HepG2 (cell line): ENCODE data around the gene STRN3. TPM values are rescaled to one million over a fixed set of nuclear protein-coding genes. Genes with fewer than 3 reads are reported as not detected.

ENCODE experiments used
- ATF4 ChIP-seq, 2 experiments: fragments of 450-650 bp in 1 of 2; sonication (generic) in 1 of 2; formaldehyde crosslinking; IDR thresholded peaks; 2 replicates each; pipeline versions ENCODE4 v1.5.0 to v1.8.0; 2020 to 2022; ENCODE audit warnings: mild to moderate bottlenecking in 1 of 2, missing genetic modification reagents in 1 of 2
- E2F2 ChIP-seq: sonication (generic); formaldehyde crosslinking; IDR thresholded peaks from 2 replicates; pipeline ENCODE4 v1.4.0; 2020; ENCODE audit warnings: missing genetic modification reagents, borderline replicate concordance
- HIVEP1 ChIP-seq: sonication (generic); formaldehyde crosslinking; IDR thresholded peaks from 2 replicates; pipeline ENCODE4 v1.4.0; 2020; ENCODE audit warnings: mild to moderate bottlenecking, missing genetic modification reagents
- HNRNPH1 ChIP-seq: fragments of 200-400 bp; formaldehyde crosslinking; optimal IDR thresholded peaks from 2 replicates; pipeline ENCODE3; 2017; ENCODE audit warnings: mild to moderate bottlenecking, low read depth, low read length
- KLF6 ChIP-seq: IDR thresholded peaks from 2 replicates; pipeline ENCODE4 v1.8.0; 2016; ENCODE audit warnings: missing biosample characterization, missing genetic modification reagents
- MLXIP ChIP-seq: sonication (generic); formaldehyde crosslinking; IDR thresholded peaks from 2 replicates; pipeline ENCODE4 v1.9.0; 2021; ENCODE audit warnings: missing genetic modification reagents, borderline replicate concordance
- REST ChIP-seq, 2 experiments: IDR thresholded peaks; 2 replicates each; pipeline ENCODE4 v1.6.1; 2011 to 2012; ENCODE audit warnings: low read length in 2 of 2, borderline replicate concordance in 1 of 2, low read depth in 1 of 2, mild to moderate bottlenecking in 1 of 2, moderate library complexity in 1 of 2
- STAG1 ChIP-seq: sonication (generic); formaldehyde crosslinking; IDR thresholded peaks from 2 replicates; pipeline ENCODE4 v1.4.0; 2020; ENCODE audit warnings: missing genetic modification reagents
- ZBTB7B ChIP-seq: sonication (generic); formaldehyde crosslinking; IDR thresholded peaks from 2 replicates; pipeline ENCODE4 v1.4.0; 2020; ENCODE audit warnings: missing genetic modification reagents
- ZFYVE20 ChIP-seq: sonication (generic); formaldehyde crosslinking; IDR thresholded peaks from 2 replicates; pipeline ENCODE4 v1.8.0; 2023; ENCODE audit warnings: low read depth, mild to moderate bottlenecking, moderate library complexity, missing genetic modification reagents, borderline replicate concordance
- ZNF451 ChIP-seq: sonication (generic); formaldehyde crosslinking; IDR thresholded peaks from 2 replicates; pipeline ENCODE4 v1.5.0; 2020; ENCODE audit warnings: mild to moderate bottlenecking, missing genetic modification reagents
- ZNF510 ChIP-seq: sonication (generic); formaldehyde crosslinking; IDR thresholded peaks from 2 replicates; pipeline ENCODE4 v1.4.0; 2020; ENCODE audit warnings: low read depth, mild to moderate bottlenecking, missing genetic modification reagents
- ZNF556 ChIP-seq: sonication (generic); formaldehyde crosslinking; IDR thresholded peaks from 2 replicates; pipeline ENCODE4 v1.4.0; 2020; ENCODE audit warnings: mild to moderate bottlenecking, missing genetic modification reagents, borderline replicate concordance
- ZNF678 ChIP-seq: sonication (generic); formaldehyde crosslinking; IDR thresholded peaks from 2 replicates; pipeline ENCODE4 v1.4.0; 2020; ENCODE audit warnings: mild to moderate bottlenecking, missing genetic modification reagents
- ZNF768 ChIP-seq: sonication (generic); formaldehyde crosslinking; IDR thresholded peaks from 2 replicates; pipeline ENCODE4 v1.4.0; 2020; ENCODE audit warnings: missing genetic modification reagents
- ZNF780A ChIP-seq: sonication (generic); formaldehyde crosslinking; IDR thresholded peaks from 2 replicates; pipeline ENCODE4 v1.8.0; 2022; ENCODE audit warnings: mild to moderate bottlenecking, missing genetic modification reagents, moderate library complexity
- ZNF878 ChIP-seq: sonication (generic); formaldehyde crosslinking; IDR thresholded peaks from 2 replicates; pipeline ENCODE4 v1.8.1; 2023; ENCODE audit warnings: mild to moderate bottlenecking, missing genetic modification reagents, moderate library complexity
- polyA plus RNA-seq, 8 experiments: library from polyadenylated mRNA; depleted of rRNA in 3 of 8; stranded (reverse) in 7 of 8; unstranded in 1 of 8; fragments of >200 nt; fragmentation: Illumina TruSeq in 4 of 8; extraction: Trizol in 4 of 8; gene quantifications; 2 replicates each; pipeline versions ENCODE4 v1.2.1 to v1.2.3, GENCODE V29; 2011 to 2016; ENCODE audit warnings: low read depth in 4 of 8, missing spikeins in 1 of 8, mixed read lengths in 1 of 8; ENCODE audit not compliant: insufficient read depth in 1 of 8
- total RNA-seq, 5 experiments: library from RNA; depleted of rRNA; stranded (reverse); fragments of >200 nt; fragmentation: Illumina TruSeq; extraction: Trizol; gene quantifications; 2 replicates each; pipeline ENCODE4 v1.2.3, GENCODE V29; 2016; ENCODE audit warnings: low read depth in 1 of 5
- TF ChIP-seq, protein P1 (sequence below): sonication (generic); formaldehyde crosslinking; IDR thresholded peaks from 2 replicates; pipeline ENCODE4 v1.5.1; 2020; ENCODE audit warnings: mild to moderate bottlenecking, moderate library complexity, missing genetic modification reagents
- TF ChIP-seq, protein P2 (sequence below): sonication (generic); formaldehyde crosslinking; IDR thresholded peaks from 2 replicates; pipeline ENCODE4 v1.4.0; 2020; ENCODE audit warnings: mild to moderate bottlenecking, missing genetic modification reagents

STRN3 gene
- total and polyA plus RNA-seq, 2 of the 13 experiments (the other 11 are each of a cell fraction or from before 2014, with no cell fraction given) = 49.4 to 123 TPM

GRCh38 chr14:31026077-31026449, at the start of gene STRN3 (continued):
- TF ChIP-seq ZNF768 (peak; percentile 4), ZFYVE20 (0 out of 2 replicates have a peak, but pooled peaks have one; percentile 15), REST (IDR thresholded peaks at IDR 0.05; ENCODE audit: borderline replicate concordance in 1 of 2, low read depth in 1 of 2, low read length in 2 of 2) (peak in 1 of 2 experiments; percentile 73; a peak in 1 of 4 replicates), ZNF556 (CRISPR knock-in tag) (no peak), ZNF451 (CRISPR knock-in tag) (peak; percentile 84; the same call in 1 of the 2 replicates), E2F2 (no peak; the same call in 1 of the 2 replicates), HIVEP1 (CRISPR knock-in tag) (no peak), ZNF510 (CRISPR knock-in tag) (no peak), ZNF878 (CRISPR knock-in tag) (no peak; the same call in 1 of the 2 replicates), KLF6 (CRISPR knock-in tag) (peak; percentile 30; the same call in 1 of the 2 replicates), ATF4 (CRISPR knock-in tag; IDR thresholded peaks at IDR 0.05) (no peak), ZNF678 (CRISPR knock-in tag) (no peak; the same call in 1 of the 2 replicates), HNRNPH1 (no peak), ZNF780A (CRISPR knock-in tag) (no peak), STAG1 (CRISPR knock-in tag) (no peak), ZBTB7B (no peak), MLXIP (CRISPR knock-in tag) (peak; percentile 73; the same call in 1 of the 2 replicates)
- TF ChIP-seq, protein P1, sequence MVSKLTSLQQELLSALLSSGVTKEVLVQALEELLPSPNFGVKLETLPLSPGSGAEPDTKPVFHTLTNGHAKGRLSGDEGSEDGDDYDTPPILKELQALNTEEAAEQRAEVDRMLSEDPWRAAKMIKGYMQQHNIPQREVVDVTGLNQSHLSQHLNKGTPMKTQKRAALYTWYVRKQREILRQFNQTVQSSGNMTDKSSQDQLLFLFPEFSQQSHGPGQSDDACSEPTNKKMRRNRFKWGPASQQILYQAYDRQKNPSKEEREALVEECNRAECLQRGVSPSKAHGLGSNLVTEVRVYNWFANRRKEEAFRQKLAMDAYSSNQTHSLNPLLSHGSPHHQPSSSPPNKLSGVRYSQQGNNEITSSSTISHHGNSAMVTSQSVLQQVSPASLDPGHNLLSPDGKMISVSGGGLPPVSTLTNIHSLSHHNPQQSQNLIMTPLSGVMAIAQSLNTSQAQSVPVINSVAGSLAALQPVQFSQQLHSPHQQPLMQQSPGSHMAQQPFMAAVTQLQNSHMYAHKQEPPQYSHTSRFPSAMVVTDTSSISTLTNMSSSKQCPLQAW (CRISPR knock-in tag) = no peak
- TF ChIP-seq, protein P2, sequence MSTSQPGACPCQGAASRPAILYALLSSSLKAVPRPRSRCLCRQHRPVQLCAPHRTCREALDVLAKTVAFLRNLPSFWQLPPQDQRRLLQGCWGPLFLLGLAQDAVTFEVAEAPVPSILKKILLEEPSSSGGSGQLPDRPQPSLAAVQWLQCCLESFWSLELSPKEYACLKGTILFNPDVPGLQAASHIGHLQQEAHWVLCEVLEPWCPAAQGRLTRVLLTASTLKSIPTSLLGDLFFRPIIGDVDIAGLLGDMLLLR (CRISPR knock-in tag) = peak; percentile 59
